Parathyroid adenoma (tissue), 2 donors: ENCODE results near the gene RIC1.

Experiments
- H2AFZ ChIP-seq: fragments of 300-600 bp; sonication (generic); one replicate; pipeline ENCODE4 v1.7.0; 2017; ENCODE audit warnings: antibody characterized with exemption, mild to moderate bottlenecking
- H3K27ac ChIP-seq: fragments of 300-600 bp; sonication (generic); one replicate; pipeline ENCODE4 v1.7.0; 2017
- H3K27me3 ChIP-seq: fragments of 300-600 bp; sonication (generic); one replicate; pipeline ENCODE4 v1.7.0; 2017; ENCODE audit warnings: low read length; ENCODE audit not compliant: control insufficient read depth, insufficient read depth
- H3K36me3 ChIP-seq: fragments of 300-600 bp; sonication (generic); one replicate; pipeline ENCODE4 v1.7.0; 2017; ENCODE audit warnings: low read length; ENCODE audit not compliant: control insufficient read depth, insufficient read depth
- H3K4me1 ChIP-seq: fragments of 300-600 bp; sonication (generic); one replicate; pipeline ENCODE4 v1.7.0; 2017; ENCODE audit warnings: control low read depth
- H3K4me2 ChIP-seq: fragments of 300-600 bp; sonication (generic); one replicate; pipeline ENCODE4 v1.7.0; 2017; ENCODE audit warnings: low read length
- H3K4me3 ChIP-seq: fragments of 300-600 bp; sonication (generic); one replicate; pipeline ENCODE4 v1.7.0; 2017; ENCODE audit warnings: low read depth, low read length
- H3K79me2 ChIP-seq: fragments of 300-600 bp; sonication (generic); one replicate; pipeline ENCODE4 v1.7.0; 2017; ENCODE audit warnings: control low read depth
- H3K9ac ChIP-seq: fragments of 300-600 bp; sonication (generic); one replicate; pipeline ENCODE4 v1.7.0; 2017; ENCODE audit warnings: mild to moderate bottlenecking
- H3K9me3 ChIP-seq: fragments of 300-600 bp; sonication (generic); one replicate; pipeline ENCODE4 v1.7.0; 2017; ENCODE audit warnings: low read length; ENCODE audit not compliant: control insufficient read depth
- TF ChIP-seq, protein P1 (sequence below): fragments of 300-600 bp; sonication (generic); IDR thresholded peaks from one replicate; pipeline ENCODE4 v1.7.0; 2017; ENCODE audit warnings: antibody characterized with exemption, mild to moderate bottlenecking
- donor health status: primary hyperparathyroidism.

RIC1 gene

DNA sequence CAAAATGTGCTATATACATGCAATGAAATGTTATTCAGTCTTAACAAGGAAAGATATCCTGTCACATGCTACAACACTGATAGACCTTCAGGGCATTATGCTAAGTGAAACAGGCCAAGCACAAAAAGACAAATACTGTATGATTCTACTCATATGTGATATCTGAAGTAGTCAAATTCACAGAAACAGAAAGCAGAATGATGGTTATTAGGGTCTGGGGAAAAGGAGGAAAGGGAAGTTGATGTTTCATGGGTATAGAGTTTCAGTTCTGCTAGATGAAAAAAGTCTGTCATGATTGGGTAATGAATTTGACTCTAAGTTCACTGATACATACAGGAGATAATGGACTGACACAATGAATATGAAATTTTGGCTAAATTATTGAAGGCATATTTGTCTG, 11.2 kb upstream of the RIC1 start:
- H2AFZ ChIP-seq = no peak overlapping the region
- no peak overlapping the region for H3K4me2 ChIP-seq
- TF ChIP-seq, protein P1, sequence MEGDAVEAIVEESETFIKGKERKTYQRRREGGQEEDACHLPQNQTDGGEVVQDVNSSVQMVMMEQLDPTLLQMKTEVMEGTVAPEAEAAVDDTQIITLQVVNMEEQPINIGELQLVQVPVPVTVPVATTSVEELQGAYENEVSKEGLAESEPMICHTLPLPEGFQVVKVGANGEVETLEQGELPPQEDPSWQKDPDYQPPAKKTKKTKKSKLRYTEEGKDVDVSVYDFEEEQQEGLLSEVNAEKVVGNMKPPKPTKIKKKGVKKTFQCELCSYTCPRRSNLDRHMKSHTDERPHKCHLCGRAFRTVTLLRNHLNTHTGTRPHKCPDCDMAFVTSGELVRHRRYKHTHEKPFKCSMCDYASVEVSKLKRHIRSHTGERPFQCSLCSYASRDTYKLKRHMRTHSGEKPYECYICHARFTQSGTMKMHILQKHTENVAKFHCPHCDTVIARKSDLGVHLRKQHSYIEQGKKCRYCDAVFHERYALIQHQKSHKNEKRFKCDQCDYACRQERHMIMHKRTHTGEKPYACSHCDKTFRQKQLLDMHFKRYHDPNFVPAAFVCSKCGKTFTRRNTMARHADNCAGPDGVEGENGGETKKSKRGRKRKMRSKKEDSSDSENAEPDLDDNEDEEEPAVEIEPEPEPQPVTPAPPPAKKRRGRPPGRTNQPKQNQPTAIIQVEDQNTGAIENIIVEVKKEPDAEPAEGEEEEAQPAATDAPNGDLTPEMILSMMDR = no peak
- H3K36me3 ChIP-seq = no peaks in the 10 kb centered on the region
- no peaks in the 10 kb centered on the region for H3K27me3 ChIP-seq
- no peak overlapping the region for H3K9ac ChIP-seq
- no peaks in the 10 kb centered on the region for H3K9me3 ChIP-seq
- no peaks in the 10 kb centered on the region for H3K4me1 ChIP-seq
- no peak overlapping the region for H3K27ac ChIP-seq
- H3K4me3 ChIP-seq = no peak overlapping the region
- peaks cover 2% of the 10 kb centered on the region for H3K79me2 ChIP-seq

DNA sequence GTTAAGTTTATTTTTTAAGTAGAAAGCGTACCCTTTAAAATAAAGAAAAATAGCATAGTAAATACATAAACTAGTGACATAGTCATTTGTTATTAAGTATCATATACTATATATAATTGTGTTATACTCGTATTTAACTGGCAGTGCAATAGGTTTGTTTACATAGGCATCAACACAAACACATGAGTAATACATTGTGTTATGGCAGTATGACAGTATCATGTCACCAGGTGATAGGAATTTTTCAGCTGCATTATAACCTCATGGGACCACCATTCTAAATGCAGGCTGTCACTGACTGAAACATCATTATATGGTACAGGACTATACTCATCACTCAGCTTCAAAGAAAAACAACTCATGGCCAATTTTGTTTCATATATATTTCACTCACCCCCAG, 8.4 kb upstream of the RIC1 start:
- Histone ChIP-seq H3K79me2 (peaks cover 2% of the 10 kb centered on the region), H2AFZ (no peak overlapping the region), H3K36me3 (no peaks in the 10 kb centered on the region), H3K4me3 (no peak overlapping the region), H3K9ac (no peak overlapping the region), H3K4me1 (no peaks in the 10 kb centered on the region), H3K27me3 (no peaks in the 10 kb centered on the region), H3K27ac (no peak overlapping the region), H3K4me2 (no peak overlapping the region), H3K9me3 (no peaks in the 10 kb centered on the region)
- TF ChIP-seq, protein P1 = no peak

DNA sequence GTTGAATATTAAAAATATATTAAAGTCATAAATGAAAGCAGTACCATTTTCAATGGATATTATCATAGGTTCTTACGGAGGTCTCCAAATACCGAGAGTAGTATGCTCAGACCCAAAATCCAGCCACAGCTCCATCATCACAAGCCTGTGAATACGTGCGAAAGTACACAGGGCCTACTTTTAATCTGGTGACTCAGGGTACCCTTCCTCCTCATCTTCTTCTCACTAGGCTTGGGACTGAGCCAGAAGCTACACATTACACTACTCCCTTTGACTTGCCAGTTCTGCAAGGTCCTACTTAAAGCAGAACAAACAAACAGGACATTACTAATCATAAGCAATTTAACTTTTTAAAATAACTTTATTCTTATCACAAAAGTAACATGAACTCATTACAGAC, 7.6 kb upstream of the RIC1 start:
- Histone ChIP-seq H3K9ac (no peak overlapping the region), H3K27me3 (no peaks in the 10 kb centered on the region), H3K9me3 (no peaks in the 10 kb centered on the region), H3K79me2 (peaks cover 2% of the 10 kb centered on the region), H3K4me2 (no peak overlapping the region), H2AFZ (no peak overlapping the region), H3K4me1 (no peaks in the 10 kb centered on the region), H3K4me3 (no peak overlapping the region), H3K27ac (no peak overlapping the region), H3K36me3 (no peaks in the 10 kb centered on the region)
- TF ChIP-seq, protein P1 = no peak

DNA sequence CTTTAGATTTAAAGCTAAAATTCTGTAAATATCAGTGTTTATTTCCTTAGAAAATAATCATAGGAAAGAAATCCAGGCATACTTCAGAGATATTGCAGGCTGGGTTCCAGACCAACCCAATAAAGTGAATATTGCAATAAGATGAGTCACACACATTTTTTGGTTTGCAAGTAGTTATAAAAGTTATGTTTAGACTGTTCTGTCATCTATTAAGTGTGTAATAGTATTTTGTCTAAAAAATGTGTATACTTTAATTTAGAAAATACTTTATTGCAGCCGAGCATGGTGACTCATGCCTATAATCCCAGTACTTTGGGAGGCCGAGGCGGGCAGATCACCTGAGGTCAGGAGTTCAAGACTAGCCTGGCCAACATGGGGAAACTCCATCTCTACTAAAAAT, 6.9 kb upstream of the RIC1 start:
- no peak overlapping the region for H3K27ac ChIP-seq
- H2AFZ ChIP-seq = no peak overlapping the region
- no peak overlapping the region for H3K4me2 ChIP-seq

DNA sequence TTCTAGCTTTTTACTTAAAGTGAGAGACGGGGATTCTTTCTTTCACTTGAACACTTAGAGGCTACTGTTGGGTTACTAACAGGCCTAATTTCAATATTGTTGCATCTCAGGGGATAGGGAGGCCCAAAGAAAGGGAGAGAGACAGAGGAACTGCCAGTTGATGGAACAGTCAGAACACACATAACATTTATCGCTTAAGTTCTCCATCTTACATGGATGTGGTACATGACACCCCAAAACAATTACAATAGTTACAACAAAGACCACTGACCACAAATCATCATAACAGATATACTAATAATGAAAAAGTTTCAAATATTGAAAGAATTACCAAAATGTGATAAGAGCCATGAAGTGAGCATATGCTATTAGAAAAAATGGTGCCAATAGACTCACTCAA, 4.3 kb upstream of the RIC1 start:
- Histone ChIP-seq H3K79me2 (peaks cover 2% of the 10 kb centered on the region), H3K4me3 (no peak overlapping the region), H3K27ac (no peak overlapping the region), H3K4me2 (no peak overlapping the region), H3K9me3 (no peaks in the 10 kb centered on the region), H3K36me3 (no peaks in the 10 kb centered on the region), H3K9ac (no peak overlapping the region), H2AFZ (no peak overlapping the region), H3K27me3 (no peaks in the 10 kb centered on the region), H3K4me1 (no peaks in the 10 kb centered on the region)
- TF ChIP-seq, protein P1 = no peak

More for the DNA sequence above, 6.9 kb upstream of the RIC1 start:
- H3K36me3 ChIP-seq = no peaks in the 10 kb centered on the region
- no peak overlapping the region for H3K4me3 ChIP-seq
- peaks cover 2% of the 10 kb centered on the region for H3K79me2 ChIP-seq
- H3K4me1 ChIP-seq = no peaks in the 10 kb centered on the region
- no peak overlapping the region for H3K9ac ChIP-seq
- H3K9me3 ChIP-seq = no peaks in the 10 kb centered on the region
- no peaks in the 10 kb centered on the region for H3K27me3 ChIP-seq
- TF ChIP-seq, protein P1 = no peak
